Measurements from ENCODE around the gene ATRN. TPM values are rescaled to one million over a fixed set of nuclear protein-coding genes. Genes with fewer than 3 reads are reported as not detected.

ATRN gene
- total RNA-seq, 4 donors from 2014 or later, result 14.4 to 20.0 (median 16.3) TPM

DNA sequence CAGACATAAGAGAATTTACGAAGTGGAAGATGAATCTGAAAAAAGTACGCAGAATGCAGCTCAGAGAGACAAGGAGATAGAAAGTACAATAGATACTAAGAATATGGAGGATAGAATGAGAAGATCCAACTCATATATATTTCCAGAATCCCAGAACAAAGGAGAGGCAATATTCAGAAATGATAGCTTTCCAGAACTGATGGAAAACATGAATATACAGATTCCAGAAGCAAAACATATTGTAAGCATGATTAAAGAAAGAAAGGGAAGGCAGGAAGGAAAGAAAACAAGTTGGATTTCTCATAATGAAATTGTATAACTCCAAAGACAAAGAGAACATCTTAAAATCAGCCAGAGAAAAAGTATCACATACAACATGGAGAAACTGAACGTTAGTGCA lies 169.4 kb downstream of the ATRN start:
- intact Hi-C loops (cut with DNase I; ENCODE audit: low total_unique reads) (no loop called here), in situ Hi-C loops (cut with MboI; ENCODE audit: low sequenced_read_pairs in 4 of 4) (no loop called here)
- no peak for DNase-seq
- Histone ChIP-seq H3K36me3 (peaks cover 2 to 27% of the 10 kb centered on the region in 2 donors), H3K9me3 (no peaks in the 10 kb centered on the region), H3K4me1 (no peaks in the 10 kb centered on the region), H3K4me3 (no peak overlapping the region), H3K27ac (no peak overlapping the region), H3K27me3 (no peaks in the 10 kb centered on the region)
- TF ChIP-seq, protein P1, sequence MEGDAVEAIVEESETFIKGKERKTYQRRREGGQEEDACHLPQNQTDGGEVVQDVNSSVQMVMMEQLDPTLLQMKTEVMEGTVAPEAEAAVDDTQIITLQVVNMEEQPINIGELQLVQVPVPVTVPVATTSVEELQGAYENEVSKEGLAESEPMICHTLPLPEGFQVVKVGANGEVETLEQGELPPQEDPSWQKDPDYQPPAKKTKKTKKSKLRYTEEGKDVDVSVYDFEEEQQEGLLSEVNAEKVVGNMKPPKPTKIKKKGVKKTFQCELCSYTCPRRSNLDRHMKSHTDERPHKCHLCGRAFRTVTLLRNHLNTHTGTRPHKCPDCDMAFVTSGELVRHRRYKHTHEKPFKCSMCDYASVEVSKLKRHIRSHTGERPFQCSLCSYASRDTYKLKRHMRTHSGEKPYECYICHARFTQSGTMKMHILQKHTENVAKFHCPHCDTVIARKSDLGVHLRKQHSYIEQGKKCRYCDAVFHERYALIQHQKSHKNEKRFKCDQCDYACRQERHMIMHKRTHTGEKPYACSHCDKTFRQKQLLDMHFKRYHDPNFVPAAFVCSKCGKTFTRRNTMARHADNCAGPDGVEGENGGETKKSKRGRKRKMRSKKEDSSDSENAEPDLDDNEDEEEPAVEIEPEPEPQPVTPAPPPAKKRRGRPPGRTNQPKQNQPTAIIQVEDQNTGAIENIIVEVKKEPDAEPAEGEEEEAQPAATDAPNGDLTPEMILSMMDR (IDR thresholded peaks at IDR 0.05 in 4 of 5, conservative IDR thresholded peaks at IDR 0.05 in 1 of 5), result no peak
- TF ChIP-seq POLR2A (IDR thresholded peaks at IDR 0.05), result no peak
- ATAC-seq, result no peak

DNA sequence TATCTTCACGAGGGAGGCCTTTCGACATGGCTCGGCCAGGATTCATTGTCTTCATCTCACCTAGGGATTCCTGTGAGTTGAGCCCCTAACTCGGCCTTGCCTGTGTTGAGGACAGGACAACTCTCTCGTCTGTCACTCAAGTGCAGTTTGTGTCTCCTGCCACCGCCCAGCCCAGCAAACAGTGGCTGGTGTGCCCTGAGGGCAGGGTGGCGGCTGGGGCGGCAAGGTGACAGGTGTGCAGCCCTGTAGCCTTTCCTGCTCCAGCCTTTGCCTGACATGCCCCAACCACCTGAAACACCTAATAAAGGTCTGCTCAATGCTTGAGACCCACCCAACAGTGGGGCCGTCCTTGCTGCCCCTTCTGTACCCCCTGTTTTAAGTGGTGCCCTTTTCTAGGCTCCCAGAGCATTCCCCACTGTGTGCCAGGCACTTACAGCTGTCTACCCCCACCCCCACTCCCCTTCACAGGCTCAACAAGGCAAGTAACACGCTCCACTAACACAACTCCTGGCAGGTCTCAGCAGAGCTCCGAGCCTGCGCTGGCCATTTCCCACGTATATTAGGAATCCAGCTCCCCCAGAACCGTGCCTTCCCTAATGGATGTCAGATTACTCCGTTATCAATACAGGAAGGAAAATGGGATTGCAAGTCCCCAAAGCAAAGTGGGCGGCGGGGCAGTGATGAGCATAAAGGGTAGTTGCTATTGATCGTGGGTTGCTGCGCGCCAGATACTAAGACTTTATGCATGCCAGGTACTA lies 174.7 kb downstream of the ATRN start:
- Histone ChIP-seq H3K4me3 (no peak overlapping the region), H3K9me3 (no peaks in the 10 kb centered on the region), H3K4me1 (no peaks in the 10 kb centered on the region), H3K36me3 (peaks cover 0 to 70% of the 10 kb centered on the region in 2 donors), H3K27ac (no peak overlapping the region), H3K27me3 (no peaks in the 10 kb centered on the region)
- TF ChIP-seq, protein P1 (IDR thresholded peaks at IDR 0.05 in 4 of 5, conservative IDR thresholded peaks at IDR 0.05 in 1 of 5), result no peak
- TF ChIP-seq POLR2A (IDR thresholded peaks at IDR 0.05), result no peak
- in situ Hi-C loops (cut with MboI; ENCODE audit: low sequenced_read_pairs in 4 of 4) (no loop called here), intact Hi-C loops (cut with DNase I; ENCODE audit: low total_unique reads) (no loop called here)
- DNase-seq (no peak), ATAC-seq (no peak)

DNA sequence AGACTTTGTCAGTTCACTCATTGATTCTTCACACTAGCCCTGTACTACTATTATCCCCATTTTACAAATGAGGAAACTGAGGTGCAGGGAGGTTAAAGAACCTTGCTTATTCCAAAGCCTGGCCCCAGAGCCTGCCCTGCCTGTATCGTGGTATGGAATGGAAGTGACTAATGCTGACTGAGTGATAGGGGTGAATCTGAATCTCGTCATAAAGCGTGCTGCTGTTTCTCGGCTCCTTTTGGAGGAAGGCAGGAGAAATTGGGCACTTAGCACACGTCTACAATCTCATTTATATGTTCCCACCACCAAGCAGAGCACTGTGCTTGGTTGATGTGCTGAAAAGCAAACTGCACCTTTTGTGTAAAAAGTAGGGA lies 175.2 kb downstream of the ATRN start:
- no peaks in the 10 kb centered on the region for H3K4me1 ChIP-seq
- intact Hi-C loops (cut with DNase I; ENCODE audit: low total_unique reads) (no loop called here), in situ Hi-C loops (cut with MboI; ENCODE audit: low sequenced_read_pairs in 4 of 4) (no loop called here)
- H3K36me3 ChIP-seq, result peaks cover 0 to 70% of the 10 kb centered on the region in 2 donors
- TF ChIP-seq POLR2A (IDR thresholded peaks at IDR 0.05), result no peak
- TF ChIP-seq, protein P1 (IDR thresholded peaks at IDR 0.05 in 4 of 5, conservative IDR thresholded peaks at IDR 0.05 in 1 of 5), result no peak
- no peaks in the 10 kb centered on the region for H3K9me3 ChIP-seq
- H3K27ac ChIP-seq, result no peak overlapping the region
- H3K4me3 ChIP-seq, result no peak overlapping the region
- DNase-seq (no peak), ATAC-seq (no peak)
- no peaks in the 10 kb centered on the region for H3K27me3 ChIP-seq

DNA sequence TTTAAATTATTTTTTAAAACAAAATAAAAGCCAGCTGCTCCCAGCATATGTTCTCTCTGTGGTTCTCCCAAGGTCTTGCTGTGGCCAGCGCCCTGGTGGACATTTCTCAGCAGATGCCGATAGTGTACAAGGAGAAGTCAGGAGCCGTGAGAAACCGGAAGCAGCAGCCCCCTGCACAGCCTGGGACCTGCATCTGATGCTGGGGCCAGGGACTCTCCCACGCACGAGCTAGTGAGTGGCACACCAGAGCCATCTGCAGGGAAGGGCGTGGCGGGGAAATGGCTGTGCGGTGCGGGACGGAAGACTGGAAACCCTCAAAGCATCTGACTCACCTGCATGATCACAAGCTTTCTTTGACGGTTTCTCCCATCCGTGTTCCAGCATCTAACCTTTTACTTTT lies 175.8 kb downstream of the ATRN start:
- intact Hi-C loops (cut with DNase I; ENCODE audit: low total_unique reads) (no loop called here), in situ Hi-C loops (cut with MboI; ENCODE audit: low sequenced_read_pairs in 4 of 4) (no loop called here)
- no peak overlapping the region for H3K27ac ChIP-seq
- H3K9me3 ChIP-seq, result no peaks in the 10 kb centered on the region
- TF ChIP-seq, protein P1 (IDR thresholded peaks at IDR 0.05 in 4 of 5, conservative IDR thresholded peaks at IDR 0.05 in 1 of 5), result no peak
- TF ChIP-seq POLR2A (IDR thresholded peaks at IDR 0.05), result no peak
- DNase-seq (no peak), ATAC-seq (no peak)
- no peaks in the 10 kb centered on the region for H3K27me3 ChIP-seq
- H3K36me3 ChIP-seq, result peaks cover 0 to 66% of the 10 kb centered on the region in 2 donors
- H3K4me1 ChIP-seq, result no peaks in the 10 kb centered on the region
- no peak overlapping the region for H3K4me3 ChIP-seq

DNA sequence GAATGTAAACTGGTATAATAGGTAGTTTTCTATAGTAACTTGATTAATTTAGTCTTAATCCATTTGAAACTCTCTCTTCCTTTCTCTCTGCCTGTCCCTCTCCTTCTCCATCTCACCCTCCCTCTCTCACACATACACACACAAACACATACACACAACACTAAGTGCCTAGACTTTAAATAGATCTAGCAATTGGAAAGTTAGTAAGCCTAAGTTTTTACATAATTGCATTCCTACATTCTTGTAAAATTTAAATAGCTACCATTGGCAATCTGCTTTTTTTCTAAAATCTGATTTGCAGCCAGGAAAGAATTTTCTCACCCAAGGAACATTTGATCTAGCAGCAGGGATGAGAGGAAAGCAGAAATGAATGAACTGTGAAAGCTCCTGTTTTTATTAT lies 176.7 kb downstream of the ATRN start:
- Histone ChIP-seq H3K4me3 (no peak overlapping the region), H3K27ac (no peak overlapping the region), H3K27me3 (no peaks in the 10 kb centered on the region), H3K4me1 (no peaks in the 10 kb centered on the region), H3K9me3 (no peaks in the 10 kb centered on the region), H3K36me3 (peaks cover 0 to 57% of the 10 kb centered on the region in 2 donors)
- in situ Hi-C loops (cut with MboI; ENCODE audit: low sequenced_read_pairs in 4 of 4) (no loop called here), intact Hi-C loops (cut with DNase I; ENCODE audit: low total_unique reads) (no loop called here)
- DNase-seq (no peak), ATAC-seq (no peak)
- TF ChIP-seq POLR2A (IDR thresholded peaks at IDR 0.05), result no peak
- TF ChIP-seq, protein P1 (IDR thresholded peaks at IDR 0.05 in 4 of 5, conservative IDR thresholded peaks at IDR 0.05 in 1 of 5), result no peak
